CD4-positive, CD25-positive, alpha-beta regulatory T cell (primary cell): Measurements from ENCODE around the gene EXOC4. TPM values are rescaled to one million over a fixed set of nuclear protein-coding genes. Genes with fewer than 3 reads are reported as not detected.

Source experiments
- ATAC-seq, 2 donors: fragments of 150-1000 bp; cut with Tn5 transposase; one replicate each; pipeline ENCODE4 v1.10.0; 2021; ENCODE audit warnings: low read depth in 2 of 2, moderate number of reproducible peaks in 2 of 2, moderate library complexity in 1 of 2
- DNase-seq, 3 donors: peaks; one replicate each; pipeline versions ENCODE4 v3.0.0 to v3.0.0-alpha.2; 2012 to 2022; ENCODE audit warnings: mixed read lengths in 1 of 3
- H3K27ac ChIP-seq: one replicate; pipeline ENCODE4 v1.7.0; 2013; ENCODE audit warnings: mild to moderate bottlenecking, low read length; ENCODE audit not compliant: insufficient read depth, poor library complexity, severe bottlenecking
- H3K27me3 ChIP-seq: one replicate; pipeline ENCODE4 v1.7.0; 2013; ENCODE audit warnings: low read length; ENCODE audit not compliant: control insufficient read depth, insufficient read depth
- H3K36me3 ChIP-seq: one replicate; pipeline ENCODE4 v1.7.0; 2013; ENCODE audit warnings: mild to moderate bottlenecking, low read length, moderate library complexity; ENCODE audit not compliant: control insufficient read depth, insufficient read depth
- H3K4me1 ChIP-seq: 2 replicates; pipeline ENCODE4 v1.7.0; 2013; ENCODE audit warnings: mild to moderate bottlenecking, low read length; ENCODE audit not compliant: insufficient read depth, control insufficient read depth, poor library complexity, severe bottlenecking
- H3K4me3 ChIP-seq: one replicate; pipeline ENCODE4 v1.7.0; 2013; ENCODE audit warnings: low read depth, mild to moderate bottlenecking, low read length, moderate library complexity
- H3K9me3 ChIP-seq, 2 experiments: 1 replicate in 1 of 2; 2 replicates in 1 of 2; pipeline ENCODE4 v1.7.0; 2013; ENCODE audit warnings: low read length in 2 of 2, mild to moderate bottlenecking in 1 of 2, moderate library complexity in 1 of 2; ENCODE audit not compliant: control insufficient read depth in 2 of 2
- H3K27ac Mint-ChIP-seq, 3 donors: one replicate each; pipeline ENCODE4 v1.8.0; 2020 to 2022; ENCODE audit warnings: mild to moderate bottlenecking in 3 of 3, mixed read lengths in 3 of 3, moderate library complexity in 2 of 3
- H3K27me3 Mint-ChIP-seq: one replicate; pipeline ENCODE4 v1.8.0; 2022; ENCODE audit warnings: mild to moderate bottlenecking, mixed read lengths
- H3K36me3 Mint-ChIP-seq: one replicate; pipeline ENCODE4 v1.8.0; 2020; ENCODE audit warnings: mixed read lengths
- H3K4me1 Mint-ChIP-seq, 4 donors: one replicate each; pipeline ENCODE4 v1.8.0; 2020 to 2022; ENCODE audit warnings: mixed read lengths in 4 of 4, mild to moderate bottlenecking in 1 of 4
- H3K4me3 Mint-ChIP-seq, 4 donors: one replicate each; pipeline ENCODE4 v1.8.0; 2020 to 2022; ENCODE audit warnings: mild to moderate bottlenecking in 4 of 4, mixed read lengths in 4 of 4, moderate library complexity in 3 of 4
- H3K9me3 Mint-ChIP-seq, 7 donors: one replicate each; pipeline ENCODE4 v1.8.0; 2020 to 2022; ENCODE audit warnings: mixed read lengths in 7 of 7, mild to moderate bottlenecking in 3 of 7, moderate library complexity in 2 of 7
- polyA plus RNA-seq, 4 donors: library from polyadenylated mRNA; unstranded; fragments of 300-500 nt; fragmentation: Illumina TruSeq; gene quantifications; one replicate each; pipeline ENCODE4 v1.2.3, GENCODE V29; 2021
- total RNA-seq: library from RNA; stranded (reverse); gene quantifications from one replicate; pipeline ENCODE4 v1.2.3, GENCODE V29; 2022

The EXOC4 gene
- total and polyA plus RNA-seq, 5 donors from 2014 or later = 39.1 to 118 (median 52.2) TPM

DNA sequence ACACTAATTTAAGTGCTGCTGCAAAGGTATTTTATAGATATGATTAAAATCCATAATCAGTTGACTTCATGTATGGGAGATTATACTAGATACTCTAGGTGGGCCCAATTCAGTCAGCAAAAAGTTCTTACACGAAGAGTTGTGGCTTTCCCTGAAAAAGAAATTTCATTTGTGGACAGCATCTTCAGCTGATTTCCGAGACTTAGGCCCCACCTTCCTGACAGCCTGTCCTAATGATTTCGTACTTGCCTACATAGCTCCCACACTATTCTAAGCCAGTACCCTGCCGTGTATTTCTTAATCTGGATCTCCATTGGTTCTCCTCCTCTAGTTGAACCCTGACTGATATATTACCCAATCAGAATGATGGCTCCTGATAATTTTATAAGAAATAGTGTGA is 297.9 kb downstream of the EXOC4 start:
- Mint-ChIP-seq H3K4me1 (peaks cover 0 to 7% (median 0%) of the 10 kb centered on the region in 4 donors), H3K27me3 (no peaks in the 10 kb centered on the region), H3K9me3 (peaks cover 0 to 2% (median 0%) of the 10 kb centered on the region in 7 donors), H3K36me3 (peaks cover 4% of the 10 kb centered on the region), H3K27ac (no peak overlapping the region), H3K4me3 (no peak overlapping the region)
- H3K4me1 ChIP-seq = no peaks in the 10 kb centered on the region
- DNase-seq = no peak
- no peak overlapping the region for H3K27ac ChIP-seq
- no peaks in the 10 kb centered on the region for H3K9me3 ChIP-seq
- no peaks in the 10 kb centered on the region for H3K36me3 ChIP-seq
- H3K27me3 ChIP-seq = no peaks in the 10 kb centered on the region
- no peak for ATAC-seq
- no peak overlapping the region for H3K4me3 ChIP-seq

DNA sequence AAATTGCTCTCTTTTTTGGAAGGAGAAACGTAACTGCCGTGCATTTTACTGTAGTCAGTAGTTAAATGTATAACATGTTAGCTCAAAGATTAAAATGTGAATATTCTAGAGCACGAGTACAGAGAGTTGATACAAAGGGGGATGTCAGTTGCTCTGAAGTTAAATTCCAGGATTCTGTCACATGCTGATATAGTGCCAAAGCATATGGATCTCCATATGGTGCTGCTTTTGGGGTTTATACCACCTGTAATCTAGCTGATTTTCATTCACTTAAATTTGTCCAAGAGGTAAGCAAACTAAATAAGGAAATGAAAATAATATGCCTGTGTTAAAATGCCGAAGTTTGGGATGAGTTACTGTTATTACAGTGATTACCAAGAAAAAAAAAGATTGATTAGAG is 298.6 kb downstream of the EXOC4 start:
- no peaks in the 10 kb centered on the region for H3K27me3 Mint-ChIP-seq

DNA sequence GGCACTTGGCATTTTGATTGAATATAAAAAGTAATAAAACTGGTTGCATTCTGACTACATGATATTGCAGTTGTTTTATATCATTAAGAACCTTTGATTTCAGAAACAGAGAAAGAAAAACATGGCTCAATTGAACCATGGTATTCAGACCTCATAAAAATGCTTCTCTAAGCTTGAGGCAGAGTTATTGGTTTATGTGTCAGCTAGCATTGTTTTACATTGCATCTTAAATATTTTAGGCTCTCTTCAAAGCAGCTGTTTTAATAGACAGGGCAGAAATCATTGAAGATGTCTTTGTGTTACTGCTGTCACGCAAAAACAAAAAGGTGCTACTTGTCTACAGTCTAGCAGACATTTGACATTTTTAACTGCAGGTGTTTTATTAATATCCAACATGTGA is 299.2 kb downstream of the EXOC4 start:
- Histone ChIP-seq H3K27ac (no peak overlapping the region), H3K27me3 (no peaks in the 10 kb centered on the region), H3K9me3 (no peaks in the 10 kb centered on the region), H3K36me3 (no peaks in the 10 kb centered on the region), H3K4me3 (no peak overlapping the region), H3K4me1 (no peaks in the 10 kb centered on the region)
- Mint-ChIP-seq H3K36me3 (peaks cover 10% of the 10 kb centered on the region), H3K4me1 (peaks cover 0 to 9% (median 3%) of the 10 kb centered on the region in 4 donors), H3K27me3 (no peaks in the 10 kb centered on the region), H3K9me3 (peaks cover 0 to 3% (median 0%) of the 10 kb centered on the region in 7 donors), H3K4me3 (no peak overlapping the region), H3K27ac (no peak overlapping the region)
- DNase-seq (no peak), ATAC-seq (no peak)

More for the DNA sequence above, 298.6 kb downstream of the EXOC4 start:
- H3K27ac ChIP-seq = no peak overlapping the region
- H3K36me3 ChIP-seq = no peaks in the 10 kb centered on the region
- Mint-ChIP-seq H3K4me3 (no peak overlapping the region), H3K27ac (no peak overlapping the region), H3K4me1 (peaks cover 0 to 7% (median 2%) of the 10 kb centered on the region in 4 donors), H3K36me3 (peaks cover 10% of the 10 kb centered on the region), H3K9me3 (peaks cover 0 to 2% (median 0%) of the 10 kb centered on the region in 7 donors)
- no peak overlapping the region for H3K4me3 ChIP-seq
- H3K4me1 ChIP-seq = no peaks in the 10 kb centered on the region
- H3K9me3 ChIP-seq = no peaks in the 10 kb centered on the region
- DNase-seq = no peak
- no peaks in the 10 kb centered on the region for H3K27me3 ChIP-seq
- ATAC-seq = no peak

DNA sequence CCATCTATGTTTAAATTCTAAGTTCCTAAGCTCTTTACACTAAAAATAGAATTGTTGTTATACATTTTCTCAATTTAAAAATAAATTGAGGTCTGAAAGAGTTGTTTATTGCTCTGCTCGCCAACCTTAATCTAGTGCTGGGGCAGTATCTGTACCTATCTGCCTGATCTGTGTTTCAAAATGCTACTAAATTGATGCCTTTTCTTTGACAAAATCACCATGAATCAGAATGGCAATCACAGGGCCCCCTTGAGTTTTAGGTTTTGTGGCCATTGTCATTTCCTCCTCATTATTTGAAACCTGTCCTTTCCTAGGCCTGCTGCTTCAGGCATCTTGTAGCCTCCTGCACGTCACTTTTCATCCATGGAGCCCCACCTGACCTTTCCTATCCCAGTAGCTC is 301.5 kb downstream of the EXOC4 start:
- no peaks in the 10 kb centered on the region for H3K9me3 ChIP-seq
- DNase-seq (no peak), ATAC-seq (no peak)
- H3K4me3 Mint-ChIP-seq = no peak overlapping the region
- H3K4me1 ChIP-seq = no peaks in the 10 kb centered on the region
- no peak overlapping the region for H3K27ac ChIP-seq
- peaks cover 0 to 10% (median 9%) of the 10 kb centered on the region in 4 donors for H3K4me1 Mint-ChIP-seq
- peaks cover 11% of the 10 kb centered on the region for H3K36me3 Mint-ChIP-seq
- peaks cover 0 to 3% (median 0%) of the 10 kb centered on the region in 7 donors for H3K9me3 Mint-ChIP-seq
- no peak overlapping the region for H3K27ac Mint-ChIP-seq
- H3K36me3 ChIP-seq = no peaks in the 10 kb centered on the region
- H3K27me3 Mint-ChIP-seq = no peaks in the 10 kb centered on the region
- H3K27me3 ChIP-seq = no peaks in the 10 kb centered on the region
- no peak overlapping the region for H3K4me3 ChIP-seq

DNA sequence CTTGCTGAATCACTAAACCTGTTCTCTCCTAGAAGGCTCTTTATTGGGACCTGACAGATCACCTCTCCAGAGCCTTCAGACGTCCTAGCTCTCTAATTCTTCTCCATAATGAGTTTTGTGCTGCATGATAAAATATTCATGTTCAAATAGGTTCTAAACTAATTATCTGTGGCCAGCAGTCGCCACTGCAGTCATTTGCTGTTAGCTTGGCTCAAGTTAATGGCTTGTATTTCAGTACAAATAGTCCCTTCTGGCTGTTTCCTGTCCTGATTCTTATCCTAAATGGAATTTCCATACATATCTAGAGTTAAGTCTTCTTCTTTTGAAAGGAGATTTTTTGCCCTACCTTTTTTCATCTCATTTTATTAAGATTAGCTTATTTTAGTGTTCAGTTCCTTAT is 303.2 kb downstream of the EXOC4 start:
- Histone ChIP-seq H3K9me3 (no peaks in the 10 kb centered on the region), H3K4me3 (no peak overlapping the region), H3K27ac (no peak overlapping the region), H3K4me1 (no peaks in the 10 kb centered on the region), H3K27me3 (no peaks in the 10 kb centered on the region), H3K36me3 (no peaks in the 10 kb centered on the region)
- ATAC-seq (no peak), DNase-seq (no peak)
- H3K9me3 Mint-ChIP-seq = peaks cover 0 to 3% (median 0%) of the 10 kb centered on the region in 7 donors
- peaks cover 0 to 10% (median 9%) of the 10 kb centered on the region in 4 donors for H3K4me1 Mint-ChIP-seq
- no peaks in the 10 kb centered on the region for H3K27me3 Mint-ChIP-seq
- no peak overlapping the region for H3K27ac Mint-ChIP-seq
- no peak overlapping the region for H3K4me3 Mint-ChIP-seq
- H3K36me3 Mint-ChIP-seq = peaks cover 11% of the 10 kb centered on the region

DNA sequence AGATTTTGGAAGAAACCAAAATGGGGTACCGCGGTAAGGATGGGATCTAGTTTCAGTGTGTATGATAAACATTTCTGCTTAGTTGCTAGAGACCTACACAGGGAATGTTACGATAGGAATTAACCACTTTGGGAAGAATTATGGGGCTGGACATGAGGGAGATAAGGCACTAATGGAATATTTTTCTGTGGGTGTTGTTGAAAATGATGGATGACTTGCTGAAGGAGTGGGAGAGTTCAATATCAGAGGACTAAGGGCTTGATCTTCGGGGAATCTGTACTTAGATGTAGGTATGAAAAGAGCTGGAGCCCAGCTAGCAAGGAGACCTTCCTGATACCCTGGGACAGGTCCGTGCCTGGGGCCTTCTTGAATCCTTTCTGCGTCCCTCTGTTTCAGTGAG is 303.7 kb downstream of the EXOC4 start:
- no peaks in the 10 kb centered on the region for H3K27me3 Mint-ChIP-seq
- no peaks in the 10 kb centered on the region for H3K9me3 ChIP-seq
- DNase-seq (no peak), ATAC-seq (no peak)
- peaks cover 11% of the 10 kb centered on the region for H3K36me3 Mint-ChIP-seq
- no peak overlapping the region for H3K27ac ChIP-seq
- H3K9me3 Mint-ChIP-seq = peaks cover 0 to 3% (median 0%) of the 10 kb centered on the region in 7 donors
- no peak overlapping the region for H3K27ac Mint-ChIP-seq
- no peak overlapping the region for H3K4me3 Mint-ChIP-seq
- H3K4me3 ChIP-seq = no peak overlapping the region
- no peaks in the 10 kb centered on the region for H3K27me3 ChIP-seq
- H3K4me1 ChIP-seq = no peaks in the 10 kb centered on the region
- peaks cover 0 to 10% (median 9%) of the 10 kb centered on the region in 4 donors for H3K4me1 Mint-ChIP-seq
- no peaks in the 10 kb centered on the region for H3K36me3 ChIP-seq

DNA sequence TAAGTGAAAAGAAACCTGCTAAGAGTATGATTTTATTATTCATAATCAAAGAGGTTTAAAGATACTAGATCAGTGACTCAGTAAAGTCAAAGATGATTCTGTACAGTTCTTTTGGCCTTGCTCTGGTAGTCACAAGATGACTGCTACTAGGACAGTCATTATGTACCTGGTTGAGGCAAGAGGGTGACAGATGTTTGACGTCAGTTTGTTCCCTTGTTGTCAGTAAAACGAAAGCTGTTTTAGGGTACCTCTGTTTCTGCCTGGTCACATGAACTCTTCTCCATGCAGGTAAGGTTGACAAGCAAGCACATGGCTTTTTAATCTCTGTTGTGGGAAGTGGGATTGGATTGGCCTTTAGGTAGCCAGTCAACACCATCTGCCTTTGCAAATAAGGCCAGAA is 308.0 kb downstream of the EXOC4 start:
- Mint-ChIP-seq H3K27ac (no peak overlapping the region), H3K4me1 (peaks cover 0 to 20% (median 12%) of the 10 kb centered on the region in 4 donors), H3K4me3 (no peak overlapping the region), H3K9me3 (peaks cover 0 to 3% (median 0%) of the 10 kb centered on the region in 7 donors), H3K27me3 (no peaks in the 10 kb centered on the region), H3K36me3 (peaks cover 28% of the 10 kb centered on the region)
- H3K9me3 ChIP-seq = no peaks in the 10 kb centered on the region
- ATAC-seq (no peak), DNase-seq (peak in 1 of 3 donors; percentile 45)
- no peaks in the 10 kb centered on the region for H3K4me1 ChIP-seq
- no peak overlapping the region for H3K27ac ChIP-seq
- peaks cover 2% of the 10 kb centered on the region for H3K36me3 ChIP-seq
- no peak overlapping the region for H3K4me3 ChIP-seq
- H3K27me3 ChIP-seq = no peaks in the 10 kb centered on the region

DNA sequence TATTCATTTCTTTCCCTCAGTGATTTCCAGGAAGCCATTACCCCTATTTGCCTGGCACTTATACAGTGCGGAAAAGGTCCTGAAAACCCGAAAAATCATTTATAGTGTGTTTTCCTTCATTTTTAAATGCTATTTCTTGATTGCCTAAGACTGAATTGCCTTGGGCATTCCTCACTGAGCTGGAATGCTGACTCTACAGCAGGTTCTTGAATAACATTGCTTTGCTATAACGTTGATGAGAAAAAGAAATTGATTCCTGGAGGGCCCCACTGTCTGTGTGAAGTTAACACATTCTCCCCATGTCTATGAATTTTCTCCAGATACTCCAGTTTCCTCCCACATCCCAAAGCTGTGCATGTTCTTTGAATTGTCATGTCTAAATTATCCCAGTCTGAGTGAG is 308.5 kb downstream of the EXOC4 start:
- DNase-seq = no peak
- Histone ChIP-seq H3K4me3 (no peak overlapping the region), H3K27me3 (no peaks in the 10 kb centered on the region), H3K36me3 (peaks cover 2% of the 10 kb centered on the region), H3K27ac (no peak overlapping the region), H3K9me3 (no peaks in the 10 kb centered on the region), H3K4me1 (no peaks in the 10 kb centered on the region)
- H3K4me3 Mint-ChIP-seq = no peak overlapping the region
- ATAC-seq = no peak
- peaks cover 26% of the 10 kb centered on the region for H3K36me3 Mint-ChIP-seq
- H3K4me1 Mint-ChIP-seq = peaks cover 0 to 16% (median 12%) of the 10 kb centered on the region in 4 donors
- H3K9me3 Mint-ChIP-seq = peaks cover 0 to 3% (median 0%) of the 10 kb centered on the region in 7 donors
- no peaks in the 10 kb centered on the region for H3K27me3 Mint-ChIP-seq
- no peak overlapping the region for H3K27ac Mint-ChIP-seq
